ENCODE measurements around the gene FAM222B. TPM values are rescaled to one million over a fixed set of nuclear protein-coding genes. Genes with fewer than 3 reads are reported as not detected.

The FAM222B gene
- total RNA-seq, 1 experiment from 2014 or later = 4.8 TPM

DNA sequence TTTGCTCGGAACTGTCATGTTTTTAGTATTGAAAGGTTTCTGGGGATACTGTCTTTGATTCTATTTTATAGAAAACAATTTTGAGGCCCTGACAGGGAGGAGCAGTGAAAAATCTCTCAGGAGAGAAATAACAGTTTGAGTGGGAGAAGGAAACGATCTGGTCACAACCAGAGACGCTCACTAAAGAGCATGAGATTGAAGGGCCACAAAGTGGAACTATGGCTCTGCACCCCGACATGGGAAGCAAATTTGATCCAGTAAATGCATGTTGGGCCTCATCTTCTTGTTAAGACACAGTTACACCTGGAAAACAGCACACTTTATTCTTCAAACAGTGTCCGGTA, 12.7 kb upstream of the FAM222B start:
- H3K9ac ChIP-seq (ENCODE audit: low read length) = peak overlapping the region; percentile 86
- ATAC-seq = no peak
- H3K27ac ChIP-seq (ENCODE audit: low read length) = no peak overlapping the region
- CTCF ChIA-PET = no interaction called here
- no peaks in the 10 kb centered on the region for H3K9me3 ChIP-seq (ENCODE audit: low read length)
- TSS peak; percentile 84 for BruUV-seq (replicated peaks)
- peak overlapping the region; percentile 87 for H3K4me3 ChIP-seq (ENCODE audit: low read length)
- no peaks in the 10 kb centered on the region; the same call in 1 of the 2 replicates for H3K36me3 ChIP-seq (ENCODE audit: low read depth, low read length)
- H4K20me1 ChIP-seq (ENCODE audit: low read length) = no peaks in the 10 kb centered on the region
- H2AFZ ChIP-seq (ENCODE audit: low read length) = peak overlapping the region; percentile 94
- no peak for TF ChIP-seq EZH2phosphoT487 (IDR thresholded peaks at IDR 0.05; ENCODE audit: borderline replicate concordance, low read length)
- TF ChIP-seq, protein P1, sequence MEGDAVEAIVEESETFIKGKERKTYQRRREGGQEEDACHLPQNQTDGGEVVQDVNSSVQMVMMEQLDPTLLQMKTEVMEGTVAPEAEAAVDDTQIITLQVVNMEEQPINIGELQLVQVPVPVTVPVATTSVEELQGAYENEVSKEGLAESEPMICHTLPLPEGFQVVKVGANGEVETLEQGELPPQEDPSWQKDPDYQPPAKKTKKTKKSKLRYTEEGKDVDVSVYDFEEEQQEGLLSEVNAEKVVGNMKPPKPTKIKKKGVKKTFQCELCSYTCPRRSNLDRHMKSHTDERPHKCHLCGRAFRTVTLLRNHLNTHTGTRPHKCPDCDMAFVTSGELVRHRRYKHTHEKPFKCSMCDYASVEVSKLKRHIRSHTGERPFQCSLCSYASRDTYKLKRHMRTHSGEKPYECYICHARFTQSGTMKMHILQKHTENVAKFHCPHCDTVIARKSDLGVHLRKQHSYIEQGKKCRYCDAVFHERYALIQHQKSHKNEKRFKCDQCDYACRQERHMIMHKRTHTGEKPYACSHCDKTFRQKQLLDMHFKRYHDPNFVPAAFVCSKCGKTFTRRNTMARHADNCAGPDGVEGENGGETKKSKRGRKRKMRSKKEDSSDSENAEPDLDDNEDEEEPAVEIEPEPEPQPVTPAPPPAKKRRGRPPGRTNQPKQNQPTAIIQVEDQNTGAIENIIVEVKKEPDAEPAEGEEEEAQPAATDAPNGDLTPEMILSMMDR (conservative IDR thresholded peaks at IDR 0.05; ENCODE audit: low read depth, low read length) = no peak
- TF ChIP-seq EZH2 (IDR thresholded peaks at IDR 0.05; ENCODE audit: low read length, unreplicated experiment) = no peak
- H3F3A ChIP-seq (ENCODE audit: low read length, unreplicated experiment) = no peaks in the 10 kb centered on the region
- DNase-seq = no peak
- H3K79me2 ChIP-seq (ENCODE audit: low read length) = peaks cover 15% of the 10 kb centered on the region
- POLR2A ChIA-PET (ENCODE audit: unreplicated experiment) = no interaction called here
- intact Hi-C loops (cut with micrococcal nuclease) = no loop called here
- H3K9me2 ChIP-seq (replicated peaks; ENCODE audit: low read length) = no peaks in the 10 kb centered on the region
- no peaks in the 10 kb centered on the region for H3K27me3 ChIP-seq (ENCODE audit: low read length)
- peak overlapping the region; percentile 93 for H3K4me2 ChIP-seq (ENCODE audit: low read length)
- 0 out of 2 replicates have a peak, but pooled peaks cover 4% of the 10 kb centered on the region for H3K4me1 ChIP-seq (ENCODE audit: insufficient read depth, low read length)

DNA sequence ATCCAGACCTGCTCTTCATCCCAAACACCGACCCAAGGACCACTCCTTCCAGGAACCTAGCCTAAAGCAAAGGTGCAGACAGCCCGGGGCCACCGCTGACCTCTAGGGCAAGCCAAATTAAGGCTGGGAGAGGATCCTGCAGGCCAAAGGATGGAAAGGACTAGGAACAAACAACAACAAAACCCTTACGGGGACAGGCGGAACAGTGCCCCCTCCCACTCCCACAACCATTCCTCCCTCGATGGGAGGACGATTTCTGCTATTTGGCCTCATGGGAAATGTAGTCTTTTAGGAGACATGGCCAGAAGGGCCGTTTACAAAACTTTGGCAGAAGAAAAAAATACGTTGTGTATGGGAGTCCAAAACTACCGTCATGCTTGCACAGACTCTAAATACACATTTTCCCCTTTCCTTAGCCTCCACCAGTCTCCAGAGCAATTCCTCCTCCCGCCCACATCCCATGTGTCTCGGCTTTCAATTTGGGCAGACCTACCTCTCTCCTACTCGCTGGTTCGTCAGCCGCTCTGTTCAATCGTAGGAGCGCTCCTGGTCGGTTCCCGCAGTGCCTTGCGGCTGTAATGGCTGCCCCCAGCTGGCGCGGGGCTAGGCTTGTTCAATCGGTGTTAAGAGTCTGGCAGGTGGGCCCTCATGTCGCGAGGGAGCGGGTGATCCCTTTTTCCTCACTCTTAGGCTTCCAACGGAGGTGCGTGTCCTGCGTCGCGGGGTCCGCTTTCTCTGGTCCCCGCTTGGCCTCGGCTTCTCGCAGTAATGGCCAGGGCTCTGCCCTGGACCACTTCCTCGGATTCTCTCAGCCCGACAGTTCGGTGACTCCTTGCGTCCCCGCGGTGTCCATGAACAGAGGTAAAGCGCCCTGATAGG, 12.1 kb upstream of the FAM222B start, which contains the start of gene ERAL1:
ERAL1 (plus strand) TSS at position 560 of the 879 bp plus-strand sequence; CDS start at position 579, 19 bp downstream.
- H4K20me1 ChIP-seq (ENCODE audit: low read length) = no peaks in the 10 kb centered on the region
- POLR2A ChIA-PET (ENCODE audit: unreplicated experiment) = no interaction called here
- H3K27me3 ChIP-seq (ENCODE audit: low read length) = no peaks in the 10 kb centered on the region
- BruUV-seq (replicated peaks) = TSS peak; percentile 90
- H3K79me2 ChIP-seq (ENCODE audit: low read length) = peaks cover 15% of the 10 kb centered on the region
- TF ChIP-seq, protein P1 (conservative IDR thresholded peaks at IDR 0.05; ENCODE audit: low read depth, low read length) = no peak
- TF ChIP-seq EZH2phosphoT487 (IDR thresholded peaks at IDR 0.05; ENCODE audit: borderline replicate concordance, low read length) (no peak), EZH2 (IDR thresholded peaks at IDR 0.05; ENCODE audit: low read length, unreplicated experiment) (no peak)
- intact Hi-C loops (cut with micrococcal nuclease) = no loop called here
- peak; percentile 82 for DNase-seq
- peak within 1 kb of the TSS; percentile 94 for H2AFZ ChIP-seq (ENCODE audit: low read length)
- ATAC-seq = peak; percentile 100
- H3K4me1 ChIP-seq (ENCODE audit: insufficient read depth, low read length) = 0 out of 2 replicates have a peak, but pooled peaks cover 4% of the 10 kb centered on the region
- H3K9ac ChIP-seq (ENCODE audit: low read length) = peak within 1 kb of the TSS; percentile 86
- H3K36me3 ChIP-seq (ENCODE audit: low read depth, low read length) = no peaks in the 10 kb centered on the region; the same call in 1 of the 2 replicates
- H3K9me3 ChIP-seq (ENCODE audit: low read length) = no peaks in the 10 kb centered on the region
- CTCF ChIA-PET = no interaction called here
- no peaks in the 10 kb centered on the region for H3K9me2 ChIP-seq (replicated peaks; ENCODE audit: low read length)
- H3K27ac ChIP-seq (ENCODE audit: low read length) = no peak within 1 kb of the TSS
- peak within 1 kb of the TSS; percentile 93 for H3K4me2 ChIP-seq (ENCODE audit: low read length)
- peak within 1 kb of the TSS; percentile 87 for H3K4me3 ChIP-seq (ENCODE audit: low read length)
- H3F3A ChIP-seq (ENCODE audit: low read length, unreplicated experiment) = no peaks in the 10 kb centered on the region

DNA sequence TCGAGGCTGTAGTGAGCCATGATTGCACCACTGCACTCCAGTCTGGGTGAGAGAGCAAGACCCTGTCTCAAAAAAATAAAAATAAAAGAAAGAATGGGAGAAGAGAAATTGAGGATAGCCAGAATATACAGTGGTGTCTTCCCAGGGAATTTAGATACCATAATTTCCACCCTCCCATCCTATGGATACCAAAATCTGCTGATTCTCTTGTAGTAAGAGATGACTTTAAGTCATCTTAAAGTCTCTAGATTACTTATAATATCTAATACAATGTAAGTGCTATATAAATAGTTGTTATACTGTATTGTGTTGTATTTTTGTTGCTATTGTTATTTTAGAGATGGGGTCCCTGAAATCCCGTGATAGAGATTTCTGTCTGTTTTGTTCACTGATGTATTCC, 10.7 kb upstream of the FAM222B start:
- no TSS peak for BruUV-seq (replicated peaks)
- H3K4me3 ChIP-seq (ENCODE audit: low read length) = no peak overlapping the region
- H3K9me2 ChIP-seq (replicated peaks; ENCODE audit: low read length) = no peaks in the 10 kb centered on the region
- peaks cover 15% of the 10 kb centered on the region for H3K79me2 ChIP-seq (ENCODE audit: low read length)
- H3K9me3 ChIP-seq (ENCODE audit: low read length) = no peaks in the 10 kb centered on the region
- H4K20me1 ChIP-seq (ENCODE audit: low read length) = no peaks in the 10 kb centered on the region
- H3K4me2 ChIP-seq (ENCODE audit: low read length) = no peak overlapping the region
- H3K4me1 ChIP-seq (ENCODE audit: insufficient read depth, low read length) = 0 out of 2 replicates have a peak, but pooled peaks cover 4% of the 10 kb centered on the region
- H3K27me3 ChIP-seq (ENCODE audit: low read length) = no peaks in the 10 kb centered on the region
- H3K9ac ChIP-seq (ENCODE audit: low read length) = no peak overlapping the region
- H3K27ac ChIP-seq (ENCODE audit: low read length) = no peak overlapping the region
- POLR2A ChIA-PET (ENCODE audit: unreplicated experiment) = no interaction called here
- H3F3A ChIP-seq (ENCODE audit: low read length, unreplicated experiment) = no peaks in the 10 kb centered on the region
- no peaks in the 10 kb centered on the region for H3K36me3 ChIP-seq (ENCODE audit: low read depth, low read length)
- TF ChIP-seq EZH2 (IDR thresholded peaks at IDR 0.05; ENCODE audit: low read length, unreplicated experiment) (no peak), EZH2phosphoT487 (IDR thresholded peaks at IDR 0.05; ENCODE audit: borderline replicate concordance, low read length) (no peak)
- TF ChIP-seq, protein P1 (conservative IDR thresholded peaks at IDR 0.05; ENCODE audit: low read depth, low read length) = no peak
- CTCF ChIA-PET = interaction anchor here (0.7 kb wide), 1 partner anchor 94 kb away, joined by 4 read pairs; no protein-coding TSS in a partner anchor
- DNase-seq (no peak), ATAC-seq (no peak)
- intact Hi-C loops (cut with micrococcal nuclease) = no loop called here
- no peak overlapping the region for H2AFZ ChIP-seq (ENCODE audit: low read length)

Data from PC-3 (cell line).